ENCODE results near the gene SIRT4.
"Not testable (repeated sequence)": the region's sequence is repeated elsewhere in the genome, so short reads cannot be mapped to it uniquely, and the experiment has no call there.

The SIRT4 gene

GRCh38 chr12:120327593-120327992 is 25.5 kb downstream of the SIRT4 start, which contains the start of gene PLA2G1B:
PLA2G1B (minus strand) TSS chr12:120327779; CDS start chr12:120327753, 26 bp downstream.
- TF ChIP-seq CTCF (IDR thresholded peaks at IDR 0.05) (no peak), ZFX (IDR thresholded peaks at IDR 0.05; ENCODE audit: borderline replicate concordance) (no peak)
- H3K27ac ChIP-seq: no peak within 1 kb of the TSS

- no peak overlapping the region for H3K27ac ChIP-seq
- TF ChIP-seq ZFX (IDR thresholded peaks at IDR 0.05; ENCODE audit: borderline replicate concordance) (no peak), CTCF (IDR thresholded peaks at IDR 0.05) (no peak)
These were observed 26.1 kb downstream of the SIRT4 start for GRCh38 chr12:120328228-120328627.

GRCh38 chr12:120331390-120331789 is 29.3 kb downstream of the SIRT4 start:
- H3K27ac ChIP-seq: no peak overlapping the region
- no peak for TF ChIP-seq ZFX (IDR thresholded peaks at IDR 0.05; ENCODE audit: borderline replicate concordance)
- TF ChIP-seq CTCF (IDR thresholded peaks at IDR 0.05): no peak

- no peak overlapping the region for H3K27ac ChIP-seq
- TF ChIP-seq ZFX (IDR thresholded peaks at IDR 0.05; ENCODE audit: borderline replicate concordance) (no peak), CTCF (IDR thresholded peaks at IDR 0.05) (no peak)
These were observed 29.9 kb downstream of the SIRT4 start for GRCh38 chr12:120332041-120332440.

GRCh38 chr12:120332523-120332922 is 30.4 kb downstream of the SIRT4 start:
- TF ChIP-seq CTCF (IDR thresholded peaks at IDR 0.05): no peak
- no peak for TF ChIP-seq ZFX (IDR thresholded peaks at IDR 0.05; ENCODE audit: borderline replicate concordance)
- H3K27ac ChIP-seq: no peak overlapping the region

GRCh38 chr12:120335447-120335846 is 33.3 kb downstream of the SIRT4 start:
- TF ChIP-seq CTCF (IDR thresholded peaks at IDR 0.05): peak; percentile 90
- not testable (repeated sequence) for H3K27ac ChIP-seq

GRCh38 chr12:120336392-120336791 is 34.3 kb downstream of the SIRT4 start:
- not testable (repeated sequence) for H3K27ac ChIP-seq

GRCh38 chr12:120337730-120338129 is 35.6 kb downstream of the SIRT4 start:
- no peak overlapping the region for H3K27ac ChIP-seq
- TF ChIP-seq ZFX (IDR thresholded peaks at IDR 0.05; ENCODE audit: borderline replicate concordance): no peak
- TF ChIP-seq CTCF (IDR thresholded peaks at IDR 0.05): no peak

Measured in 22Rv1 (cell line).